Right lobe of liver (tissue), 6 donors: Measurements from ENCODE around the gene GPR142. TPM values are rescaled to one million over a fixed set of nuclear protein-coding genes. Genes with fewer than 3 reads are reported as not detected.
A peak's percentile ranks its signal among the peaks of the same experiment; 100 is the strongest.
"Not testable (repeated sequence)": the region's sequence is repeated elsewhere in the genome, so short reads cannot be mapped to it uniquely, and the experiment has no call there.

Experiments used
- ATAC-seq, 4 donors: fragments of 200-7000 bp; cut with Tn5 transposase; one replicate each; pipeline ENCODE4 v1.9.1; 2020; ENCODE audit warnings: mild to moderate bottlenecking in 4 of 4, moderate library complexity in 4 of 4
- DNase-seq, 3 donors: peaks; one replicate each; pipeline ENCODE4 v3.0.0-alpha.2; 2020
- H3K27ac ChIP-seq, 3 donors: fragments of 200-600 bp; one replicate each; pipeline ENCODE4 v1.8.0; 2022
- H3K27me3 ChIP-seq, 2 donors: fragments of 200-600 bp; one replicate each; pipeline ENCODE4 v1.8.0; 2022
- H3K36me3 ChIP-seq, 4 donors: fragments of 200-600 bp; sonication (generic) in 1 of 4; one replicate each; pipeline versions ENCODE4 v1.5.1 to v1.8.0; 2017 to 2022; ENCODE audit warnings: control low read depth in 1 of 4
- H3K4me1 ChIP-seq, 4 donors: fragments of 200-600 bp; sonication (generic) in 1 of 4; one replicate each; pipeline versions ENCODE4 v1.5.1 to v1.8.0; 2017 to 2022; ENCODE audit warnings: control low read depth in 1 of 4
- H3K4me3 ChIP-seq, 3 donors: fragments of 200-600 bp; one replicate each; pipeline ENCODE4 v1.8.0; 2022
- H3K9me3 ChIP-seq, 4 donors: fragments of 200-600 bp; sonication (generic) in 1 of 4; one replicate each; pipeline versions ENCODE4 v1.5.1 to v1.8.0; 2017 to 2022; ENCODE audit warnings: control low read depth in 1 of 4
- POLR2A ChIP-seq: fragments of 450-650 bp; IDR thresholded peaks from one replicate; pipeline ENCODE4 v1.6.1; 2017; ENCODE audit warnings: antibody characterized with exemption, mild to moderate bottlenecking
- WGBS: methylation state at CpG from one replicate; pipeline ENCODE4 v1.1.6; 2018; ENCODE audit warnings: low coverage, low lambda C conversion rate; ENCODE audit not compliant: insufficient coverage; ENCODE audit errors: missing lambda C conversion rate; 5-methylcytosine and 5-hydroxymethylcytosine counted together
- intact Hi-C, 2 donors: fragments of 100-400 bp; cut with DNase I; formaldehyde crosslinking; loops; one replicate each; pipeline versions ENCODE4 v1.11.2 to v1.14.1; 2022
- total RNA-seq, 6 experiments: library from RNA; depleted of rRNA in 2 of 6; stranded (reverse); fragments of >200 nt in 2 of 6; fragmentation: NEBNext Ultra II Directional in 3 of 6; extraction: Animal tissue kit (Norgen Biotek cat#: 25700) in 3 of 6; gene quantifications; one replicate each; pipeline versions ENCODE4 v1.1.0 to v1.2.4, GENCODE V29; 2016 to 2023
- TF ChIP-seq, protein P1 (sequence below), 4 donors: fragments of 200-600 bp in 3 of 4; fragments of 450-650 bp in 1 of 4; IDR thresholded peaks; one replicate each; pipeline versions ENCODE4 v1.5.1 to v1.8.0; 2016 to 2022; ENCODE audit warnings: antibody characterized with exemption in 4 of 4, mild to moderate bottlenecking in 2 of 4
- donor health status: DM: no; HTN: yes; CAD: no.
- donor health status: DM: no; HTN: no; CAD: no.
- donor health status: DM: no; HTN: no; CAD: no.
- donor health status: DM: no; HTN: yes; CAD: no.
- donor health status: DM: no; HTN: yes; CAD: no.

Gene GPR142
- total RNA-seq, 6 experiments from 2014 or later: 0.24 TPM; not detected in 5

DNA sequence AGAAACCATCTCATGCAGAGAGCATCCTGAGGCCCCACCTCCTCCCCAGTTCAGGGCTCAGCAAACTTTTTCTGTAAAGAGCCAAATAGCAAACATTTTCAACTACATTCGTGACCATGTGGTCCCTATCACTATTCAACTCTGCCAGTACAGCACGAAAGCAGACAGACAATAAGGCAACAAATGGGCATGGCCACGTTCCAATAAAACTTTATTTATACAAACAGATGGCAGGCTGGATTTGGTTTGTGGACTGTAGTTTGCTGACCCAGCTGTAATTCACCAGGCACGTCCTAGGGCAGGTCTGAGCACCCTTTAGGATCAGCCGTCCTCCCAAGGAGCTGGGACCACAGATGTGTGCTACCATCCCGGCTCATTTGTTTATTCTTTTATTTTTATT lies 37.5 kb downstream of the GPR142 start:
- Histone ChIP-seq H3K27ac (no peak overlapping the region), H3K9me3 (no peaks in the 10 kb centered on the region), H3K36me3 (no peaks in the 10 kb centered on the region), H3K4me1 (peaks cover 0 to 9% (median 0%) of the 10 kb centered on the region in 4 donors), H3K4me3 (no peak overlapping the region), H3K27me3 (no peaks in the 10 kb centered on the region)
- 77% methylated on average over 6 of the region's 6 CpGs for WGBS
- no peak for TF ChIP-seq POLR2A
- DNase-seq: no peak
- intact Hi-C loops: no loop called here
- no peak for ATAC-seq

DNA sequence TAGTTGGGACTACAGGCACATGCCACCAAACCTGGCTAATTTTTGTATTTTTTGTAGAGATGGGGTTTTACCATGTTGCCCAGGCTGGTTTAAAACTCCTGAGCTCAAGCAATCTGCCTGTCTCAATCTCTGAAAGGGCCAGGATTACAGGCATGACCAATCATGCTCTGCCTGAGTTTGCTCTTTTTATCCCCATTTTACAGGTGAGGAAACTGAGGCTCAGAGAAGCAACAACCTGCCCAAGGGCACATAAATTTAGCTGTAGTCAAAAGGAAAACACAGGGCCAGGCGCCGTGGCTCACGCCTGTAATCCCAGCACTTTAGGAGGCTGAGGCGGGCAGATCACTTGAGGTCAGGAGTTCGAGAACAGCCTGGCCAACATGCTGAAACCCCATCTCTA lies 38.0 kb downstream of the GPR142 start:
- intact Hi-C loops, H3K4me3 ChIP-seq, H3K4me1 ChIP-seq, H3K27ac ChIP-seq, H3K36me3 ChIP-seq, ATAC-seq, DNase-seq, H3K9me3 ChIP-seq, H3K27me3 ChIP-seq: not testable (repeated sequence)
- 94% methylated on average over 5 of the region's 5 CpGs for WGBS

DNA sequence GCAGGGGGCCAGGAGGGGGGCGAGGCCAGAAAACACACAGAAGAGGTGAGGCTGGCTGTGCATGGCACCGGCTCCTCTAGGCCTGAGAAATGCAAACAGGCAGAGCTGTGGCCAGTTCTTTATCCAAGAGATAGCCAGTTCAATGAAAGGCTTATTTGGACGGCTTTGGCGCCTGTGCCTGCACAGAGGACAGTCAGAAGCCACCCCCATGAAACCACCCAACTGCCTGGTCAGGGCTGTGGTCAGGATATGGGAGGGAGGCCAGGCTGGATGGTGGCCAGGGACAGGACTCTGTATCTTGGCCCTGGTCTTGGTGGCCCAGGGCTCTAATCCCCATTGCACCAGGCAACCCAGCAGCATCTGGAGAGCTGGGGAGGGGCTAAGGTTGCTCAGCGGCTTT lies 40.1 kb downstream of the GPR142 start:
- peak; percentile 44 to 86 (median 56) for ATAC-seq
- no peak overlapping the region for H3K27ac ChIP-seq
- intact Hi-C loops: no loop called here
- H3K4me3 ChIP-seq: no peak overlapping the region
- no peaks in the 10 kb centered on the region for H3K9me3 ChIP-seq
- H3K4me1 ChIP-seq: peaks cover 0 to 9% (median 0%) of the 10 kb centered on the region in 4 donors
- no peaks in the 10 kb centered on the region for H3K36me3 ChIP-seq
- DNase-seq: peak in 2 of 3 donors; percentile 70 to 74
- TF ChIP-seq, protein P1, sequence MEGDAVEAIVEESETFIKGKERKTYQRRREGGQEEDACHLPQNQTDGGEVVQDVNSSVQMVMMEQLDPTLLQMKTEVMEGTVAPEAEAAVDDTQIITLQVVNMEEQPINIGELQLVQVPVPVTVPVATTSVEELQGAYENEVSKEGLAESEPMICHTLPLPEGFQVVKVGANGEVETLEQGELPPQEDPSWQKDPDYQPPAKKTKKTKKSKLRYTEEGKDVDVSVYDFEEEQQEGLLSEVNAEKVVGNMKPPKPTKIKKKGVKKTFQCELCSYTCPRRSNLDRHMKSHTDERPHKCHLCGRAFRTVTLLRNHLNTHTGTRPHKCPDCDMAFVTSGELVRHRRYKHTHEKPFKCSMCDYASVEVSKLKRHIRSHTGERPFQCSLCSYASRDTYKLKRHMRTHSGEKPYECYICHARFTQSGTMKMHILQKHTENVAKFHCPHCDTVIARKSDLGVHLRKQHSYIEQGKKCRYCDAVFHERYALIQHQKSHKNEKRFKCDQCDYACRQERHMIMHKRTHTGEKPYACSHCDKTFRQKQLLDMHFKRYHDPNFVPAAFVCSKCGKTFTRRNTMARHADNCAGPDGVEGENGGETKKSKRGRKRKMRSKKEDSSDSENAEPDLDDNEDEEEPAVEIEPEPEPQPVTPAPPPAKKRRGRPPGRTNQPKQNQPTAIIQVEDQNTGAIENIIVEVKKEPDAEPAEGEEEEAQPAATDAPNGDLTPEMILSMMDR (IDR thresholded peaks at IDR 0.05): no peak
- TF ChIP-seq POLR2A: no peak
- 60% methylated on average over 1 of the region's 5 CpGs for WGBS
- no peaks in the 10 kb centered on the region for H3K27me3 ChIP-seq

DNA sequence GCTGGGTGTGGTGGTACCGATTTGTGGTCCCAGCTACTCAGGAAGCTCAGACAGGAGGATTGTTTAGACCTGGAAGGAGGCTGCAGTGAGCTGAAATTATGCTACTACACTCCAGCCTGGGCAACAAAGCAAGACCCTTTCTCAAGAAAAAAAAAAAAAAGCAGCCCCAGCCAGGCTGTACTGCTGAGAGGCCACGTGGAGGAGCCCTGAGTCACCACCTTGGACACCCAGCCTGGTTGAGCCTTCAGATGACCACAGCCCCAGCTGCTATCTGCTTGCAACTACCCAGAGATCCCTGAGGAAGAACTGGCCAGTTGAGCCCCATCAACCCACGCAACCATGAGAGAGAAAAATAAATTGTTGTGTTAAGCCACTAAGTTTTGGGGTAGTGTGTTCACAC lies 41.0 kb downstream of the GPR142 start:
- DNase-seq: no peak
- WGBS: 100% methylated on average over 1 of the region's 3 CpGs
- H3K9me3 ChIP-seq: no peaks in the 10 kb centered on the region
- TF ChIP-seq, protein P1 (IDR thresholded peaks at IDR 0.05): peak in 2 of 4 donors; percentile 14 to 20
- no peak for TF ChIP-seq POLR2A
- H3K27ac ChIP-seq: no peak overlapping the region
- peaks cover 0 to 9% (median 0%) of the 10 kb centered on the region in 4 donors for H3K4me1 ChIP-seq
- H3K27me3 ChIP-seq: no peaks in the 10 kb centered on the region
- H3K36me3 ChIP-seq: no peaks in the 10 kb centered on the region
- intact Hi-C loops: no loop called here
- H3K4me3 ChIP-seq: no peak overlapping the region
- ATAC-seq: peak; percentile 69 to 80 (median 74)

DNA sequence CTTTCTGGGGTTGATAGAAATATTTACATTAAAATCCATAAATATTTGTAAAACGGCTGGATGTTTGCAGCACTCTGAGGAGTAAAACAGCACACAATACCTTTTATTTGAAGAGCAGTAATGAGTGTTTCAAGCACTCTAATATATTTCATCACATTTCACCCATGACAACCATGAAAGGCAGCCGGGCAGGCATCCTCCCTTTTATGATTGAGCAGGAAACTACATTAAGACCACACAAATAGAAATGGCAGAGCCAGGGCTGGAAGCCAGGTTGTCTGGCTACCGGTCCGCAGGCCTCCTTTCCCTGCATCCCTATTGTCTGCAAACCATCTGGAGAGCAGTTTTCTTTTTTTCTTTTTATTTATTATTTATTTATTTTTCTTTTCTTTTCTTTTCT lies 41.5 kb downstream of the GPR142 start:
- Histone ChIP-seq H3K4me3 (no peak overlapping the region), H3K4me1 (peaks cover 0 to 9% (median 0%) of the 10 kb centered on the region in 4 donors), H3K27me3 (no peaks in the 10 kb centered on the region), H3K36me3 (no peaks in the 10 kb centered on the region), H3K9me3 (no peaks in the 10 kb centered on the region), H3K27ac (no peak overlapping the region)
- DNase-seq (no peak), ATAC-seq (no peak)
- no peak for TF ChIP-seq POLR2A
- TF ChIP-seq, protein P1 (IDR thresholded peaks at IDR 0.05): no peak
- intact Hi-C loops: no loop called here
- 87% methylated on average over 4 of the region's 4 CpGs for WGBS

DNA sequence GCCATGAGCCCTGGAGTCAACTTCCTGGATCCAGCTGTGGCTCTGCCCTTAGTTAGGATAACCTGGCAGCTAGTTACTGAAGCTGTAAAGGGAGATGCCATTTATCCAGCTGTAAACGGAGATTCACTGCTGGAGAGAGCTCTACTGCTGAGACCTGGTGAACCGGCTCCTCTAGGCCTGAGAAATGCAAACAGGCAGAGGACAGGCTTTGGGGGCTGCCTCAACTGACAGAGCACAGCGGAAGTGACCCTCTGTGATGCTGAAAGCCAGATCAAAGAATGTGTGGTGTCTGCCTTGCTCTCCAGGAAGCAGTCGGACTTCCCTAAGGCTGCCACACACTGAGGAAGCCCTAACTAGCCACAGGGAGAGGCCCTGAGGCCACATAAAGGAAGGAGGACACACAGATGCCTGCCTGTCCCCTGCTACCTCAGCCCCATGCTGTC lies 42.7 kb downstream of the GPR142 start:
- Histone ChIP-seq H3K36me3 (no peaks in the 10 kb centered on the region), H3K9me3 (no peaks in the 10 kb centered on the region), H3K4me3 (no peak overlapping the region), H3K4me1 (peaks cover 0 to 9% (median 0%) of the 10 kb centered on the region in 4 donors), H3K27ac (no peak overlapping the region), H3K27me3 (no peaks in the 10 kb centered on the region)
- WGBS: 60% methylated on average over 1 of the region's 4 CpGs
- intact Hi-C loops: no loop called here
- DNase-seq: no peak
- TF ChIP-seq, protein P1 (IDR thresholded peaks at IDR 0.05): no peak
- no peak for TF ChIP-seq POLR2A
- no peak for ATAC-seq
